K562 (cell line): ENCODE data around the gene SFXN5. TPM values are rescaled to one million over a fixed set of nuclear protein-coding genes. Genes with fewer than 3 reads are reported as not detected.

ENCODE experiments used
- ASH1L ChIP-seq: fragments of 450-650 bp; IDR thresholded peaks from 2 replicates; pipeline ENCODE4 v1.6.1; 2018; ENCODE audit warnings: borderline replicate concordance, mild to moderate bottlenecking, low read depth; ENCODE audit not compliant: partially characterized antibody
- CC2D1A ChIP-seq: fragments of 450-650 bp; IDR thresholded peaks from 2 replicates; pipeline ENCODE4 v1.6.1; 2017; ENCODE audit warnings: mild to moderate bottlenecking
- COPS2 ChIP-seq: fragments of 450-650 bp; conservative IDR thresholded peaks from 2 replicates; pipeline ENCODE4 v1.6.1; 2016; ENCODE audit warnings: mild to moderate bottlenecking, moderate library complexity
- CTBP1 ChIP-seq: fragments of 450-650 bp; IDR thresholded peaks from 2 replicates; pipeline ENCODE4 v1.6.1; 2016; ENCODE audit warnings: borderline replicate concordance
- CXXC5 ChIP-seq: fragments of 250-450 bp; sonication (Bioruptor Pico); IDR thresholded peaks from 2 replicates; pipeline ENCODE4 v1.8.0; 2022; ENCODE audit warnings: inconsistent platforms, mild to moderate bottlenecking, moderate library complexity
- EGR1 ChIP-seq: fragments of 450-650 bp; conservative IDR thresholded peaks from 2 replicates; pipeline ENCODE4 v1.6.1; 2017; ENCODE audit warnings: mild to moderate bottlenecking
- EP300 ChIP-seq: IDR thresholded peaks from 2 replicates; pipeline ENCODE4 v1.6.1; 2012; ENCODE audit warnings: low read length, improper control_type of control experiment
- HDGF ChIP-seq: fragments of 450-650 bp; IDR thresholded peaks from 2 replicates; pipeline ENCODE4 v1.6.1; 2016
- HSF4 ChIP-seq: fragments of 250-450 bp; sonication (Bioruptor Pico); IDR thresholded peaks from 2 replicates; pipeline ENCODE4 v2.1.2; 2022; ENCODE audit warnings: mild to moderate bottlenecking, moderate library complexity, borderline replicate concordance
- PHF20 ChIP-seq: fragments of 450-650 bp; IDR thresholded peaks from 2 replicates; pipeline ENCODE4 v1.6.1; 2018; ENCODE audit not compliant: partially characterized antibody
- RAD51 ChIP-seq: fragments of 450-650 bp; IDR thresholded peaks from 2 replicates; pipeline ENCODE4 v1.7.1; 2016; ENCODE audit warnings: low read depth, mild to moderate bottlenecking, borderline replicate concordance
- SUPT5H ChIP-seq: fragments of 450-650 bp; IDR thresholded peaks from 2 replicates; pipeline ENCODE4 v1.6.1; 2016
- ZNF780A ChIP-seq: fragments of 250-450 bp; sonication (Bioruptor Pico); IDR thresholded peaks from 2 replicates; pipeline ENCODE4 v1.5.0; 2021; ENCODE audit warnings: mild to moderate bottlenecking
- polyA plus RNA-seq, 8 experiments: library from polyadenylated mRNA; depleted of rRNA in 4 of 8; stranded (reverse) in 5 of 8; unstranded in 3 of 8; fragments of >200 nt; fragmentation: Nextera tagmentation in 2 of 8; fragmentation: Illumina TruSeq in 1 of 8; extraction: Ambion mirVana in 2 of 8; extraction: Trizol in 1 of 8; gene quantifications; 2 replicates each; pipeline versions ENCODE4 v1.2.1 to v1.2.3, GENCODE V29; 2011 to 2014; ENCODE audit warnings: inconsistent platforms in 1 of 8, missing spikeins in 1 of 8
- total RNA-seq, 7 experiments: library from RNA; depleted of rRNA in 6 of 7; stranded (reverse); fragments of >200 nt in 6 of 7; fragmentation: Illumina TruSeq in 2 of 7; extraction: Trizol in 2 of 7; gene quantifications; 2 replicates each; pipeline versions ENCODE4 v1.2.1 to v1.2.3, GENCODE V29; 2011 to 2021; ENCODE audit warnings: low replicate concordance in 1 of 7
- TF ChIP-seq, protein P1 (sequence below), 2 experiments: fragments of 450-650 bp; formaldehyde crosslinking in 1 of 2; IDR thresholded peaks; 2 replicates each; pipeline versions ENCODE4 v1.4.0 to v1.6.1; 2014 to 2020; ENCODE audit warnings: mild to moderate bottlenecking in 2 of 2, borderline replicate concordance in 1 of 2, low read depth in 1 of 2
- TF ChIP-seq, protein P2 (sequence below): sonication (generic); formaldehyde crosslinking; IDR thresholded peaks from 2 replicates; pipeline ENCODE4 v1.9.0; 2022; ENCODE audit warnings: mild to moderate bottlenecking, missing genetic modification reagents
- TF ChIP-seq, protein P3 (sequence below): IDR thresholded peaks from 2 replicates; pipeline ENCODE4 v1.6.1; 2014; ENCODE audit warnings: antibody characterized with exemption

SFXN5 gene
- total and polyA plus RNA-seq, 9 of the 15 experiments (the other 6 are each of a cell fraction or from before 2014, with no cell fraction given): 8.3 to 22.6 (median 16.0) TPM

DNA sequence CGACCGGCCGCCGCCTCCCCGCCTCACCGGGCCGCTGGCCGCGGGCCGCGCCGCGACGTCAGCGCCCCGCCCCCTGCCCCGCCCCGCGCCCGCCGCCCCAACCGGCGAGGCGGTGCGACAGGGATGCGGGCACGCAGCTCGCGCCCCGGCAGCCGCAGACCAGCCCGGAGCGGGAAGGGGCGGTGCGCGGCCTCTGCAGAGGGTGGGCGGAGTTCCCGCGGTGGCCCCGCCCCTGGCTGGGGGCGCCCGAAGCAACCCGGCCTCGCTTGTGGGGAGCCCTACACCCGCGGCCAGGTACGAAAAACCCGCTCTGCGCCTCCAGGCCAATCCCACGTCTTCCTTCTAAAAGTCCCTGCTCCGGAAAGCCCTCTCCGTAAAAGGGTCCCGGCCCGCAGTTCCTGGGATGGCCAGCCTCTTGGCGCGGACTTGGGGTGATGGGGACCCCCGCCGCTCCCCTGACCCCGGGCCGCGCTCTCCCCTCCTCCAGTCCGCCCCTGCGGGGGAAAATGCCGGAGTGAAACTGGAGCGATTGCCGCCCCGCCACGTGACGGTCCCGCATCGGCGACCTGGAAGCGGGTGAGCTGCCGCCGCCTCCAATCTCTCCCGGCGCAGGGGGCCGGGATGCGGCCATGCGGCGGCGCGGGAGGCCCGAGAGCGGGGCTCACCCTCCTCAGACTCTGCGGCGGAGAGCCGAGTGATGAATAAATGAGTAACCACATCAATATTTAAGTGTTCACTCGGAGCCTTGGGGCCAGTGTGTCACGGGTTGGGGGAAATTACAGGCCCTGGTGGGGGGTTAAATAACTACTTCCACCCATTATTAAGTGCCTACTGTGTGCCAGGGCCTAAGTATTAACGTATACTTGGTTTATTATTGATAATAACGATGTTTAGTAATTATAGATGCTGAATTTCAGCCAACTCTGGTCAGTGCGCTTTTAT is 41.7 kb upstream of the SFXN5 start, which contains the start of gene RAB11FIP5 (continued):
- TF ChIP-seq, protein P1, sequence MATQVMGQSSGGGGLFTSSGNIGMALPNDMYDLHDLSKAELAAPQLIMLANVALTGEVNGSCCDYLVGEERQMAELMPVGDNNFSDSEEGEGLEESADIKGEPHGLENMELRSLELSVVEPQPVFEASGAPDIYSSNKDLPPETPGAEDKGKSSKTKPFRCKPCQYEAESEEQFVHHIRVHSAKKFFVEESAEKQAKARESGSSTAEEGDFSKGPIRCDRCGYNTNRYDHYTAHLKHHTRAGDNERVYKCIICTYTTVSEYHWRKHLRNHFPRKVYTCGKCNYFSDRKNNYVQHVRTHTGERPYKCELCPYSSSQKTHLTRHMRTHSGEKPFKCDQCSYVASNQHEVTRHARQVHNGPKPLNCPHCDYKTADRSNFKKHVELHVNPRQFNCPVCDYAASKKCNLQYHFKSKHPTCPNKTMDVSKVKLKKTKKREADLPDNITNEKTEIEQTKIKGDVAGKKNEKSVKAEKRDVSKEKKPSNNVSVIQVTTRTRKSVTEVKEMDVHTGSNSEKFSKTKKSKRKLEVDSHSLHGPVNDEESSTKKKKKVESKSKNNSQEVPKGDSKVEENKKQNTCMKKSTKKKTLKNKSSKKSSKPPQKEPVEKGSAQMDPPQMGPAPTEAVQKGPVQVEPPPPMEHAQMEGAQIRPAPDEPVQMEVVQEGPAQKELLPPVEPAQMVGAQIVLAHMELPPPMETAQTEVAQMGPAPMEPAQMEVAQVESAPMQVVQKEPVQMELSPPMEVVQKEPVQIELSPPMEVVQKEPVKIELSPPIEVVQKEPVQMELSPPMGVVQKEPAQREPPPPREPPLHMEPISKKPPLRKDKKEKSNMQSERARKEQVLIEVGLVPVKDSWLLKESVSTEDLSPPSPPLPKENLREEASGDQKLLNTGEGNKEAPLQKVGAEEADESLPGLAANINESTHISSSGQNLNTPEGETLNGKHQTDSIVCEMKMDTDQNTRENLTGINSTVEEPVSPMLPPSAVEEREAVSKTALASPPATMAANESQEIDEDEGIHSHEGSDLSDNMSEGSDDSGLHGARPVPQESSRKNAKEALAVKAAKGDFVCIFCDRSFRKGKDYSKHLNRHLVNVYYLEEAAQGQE (IDR thresholded peaks at IDR 0.05; ENCODE audit: borderline replicate concordance): peak; percentile 34; the same call in 1 of the 2 replicates
- TF ChIP-seq, protein P1 (CRISPR knock-in tag; IDR thresholded peaks at IDR 0.05; ENCODE audit: low read depth): no peak
- peak; percentile 49 for TF ChIP-seq CXXC5 (CRISPR knock-in tag)
- TF ChIP-seq SUPT5H: 0 out of 2 replicates have a peak, but pooled peaks have one; percentile 33
- no peak for TF ChIP-seq HSF4 (CRISPR knock-in tag)
- no peak for TF ChIP-seq ZNF780A (CRISPR knock-in tag)
- TF ChIP-seq CC2D1A: no peak
- peak; percentile 46 for TF ChIP-seq CTBP1
- TF ChIP-seq, protein P2, sequence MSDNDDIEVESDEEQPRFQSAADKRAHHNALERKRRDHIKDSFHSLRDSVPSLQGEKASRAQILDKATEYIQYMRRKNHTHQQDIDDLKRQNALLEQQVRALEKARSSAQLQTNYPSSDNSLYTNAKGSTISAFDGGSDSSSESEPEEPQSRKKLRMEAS: peak; percentile 75
- TF ChIP-seq, protein P3, sequence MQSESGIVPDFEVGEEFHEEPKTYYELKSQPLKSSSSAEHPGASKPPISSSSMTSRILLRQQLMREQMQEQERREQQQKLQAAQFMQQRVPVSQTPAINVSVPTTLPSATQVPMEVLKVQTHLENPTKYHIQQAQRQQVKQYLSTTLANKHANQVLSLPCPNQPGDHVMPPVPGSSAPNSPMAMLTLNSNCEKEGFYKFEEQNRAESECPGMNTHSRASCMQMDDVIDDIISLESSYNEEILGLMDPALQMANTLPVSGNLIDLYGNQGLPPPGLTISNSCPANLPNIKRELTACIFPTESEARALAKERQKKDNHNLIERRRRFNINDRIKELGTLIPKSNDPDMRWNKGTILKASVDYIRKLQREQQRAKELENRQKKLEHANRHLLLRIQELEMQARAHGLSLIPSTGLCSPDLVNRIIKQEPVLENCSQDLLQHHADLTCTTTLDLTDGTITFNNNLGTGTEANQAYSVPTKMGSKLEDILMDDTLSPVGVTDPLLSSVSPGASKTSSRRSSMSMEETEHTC: peak; percentile 17; the same call in 1 of the 2 replicates
- TF ChIP-seq HDGF: no peak
- TF ChIP-seq RAD51: peak; percentile 70
- TF ChIP-seq COPS2: no peak
- TF ChIP-seq ASH1L: no peak
- TF ChIP-seq EP300: no peak
- TF ChIP-seq PHF20: peak; percentile 25
- no peak; the same call in 1 of the 2 replicates for TF ChIP-seq EGR1
